Measurements from ENCODE around the gene P3R3URF.
"Not testable (repeated sequence)": the region's sequence is repeated elsewhere in the genome, so short reads cannot be mapped to it uniquely, and the experiment has no call there.

Gene P3R3URF

DNA sequence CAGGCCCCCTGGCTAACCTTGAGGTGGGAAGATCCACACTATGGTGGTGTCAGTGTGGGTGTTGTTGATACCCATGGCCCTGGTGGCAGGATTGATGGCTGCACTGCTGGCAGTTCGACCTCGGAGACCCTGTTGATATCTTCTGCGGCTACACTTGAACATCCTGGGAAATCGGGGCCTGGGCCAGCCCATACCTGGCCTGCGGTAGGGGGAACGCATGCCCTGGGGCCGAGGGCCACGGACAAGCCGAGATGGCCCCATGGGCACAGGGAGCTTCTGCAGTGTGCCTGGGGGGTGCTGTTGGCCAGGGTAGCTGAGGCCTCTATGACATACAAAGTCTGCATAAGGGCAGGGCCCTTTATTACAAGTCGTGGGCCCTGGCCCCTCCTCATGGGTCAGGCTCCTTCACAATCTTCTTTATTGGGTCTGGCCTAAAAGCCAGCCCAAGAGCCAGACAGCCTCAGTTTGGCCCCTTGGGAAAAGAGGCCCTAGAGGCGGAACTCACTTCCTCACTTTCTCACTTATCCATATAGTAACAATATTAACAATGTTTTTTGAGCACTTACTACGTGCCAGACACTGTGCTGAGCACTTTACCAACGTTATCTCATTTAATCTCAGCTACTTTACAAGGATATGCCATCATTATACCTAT lies at the start of gene P3R3URF:
P3R3URF (minus strand) TSS at position 278 of the 655 bp plus-strand sequence; CDS start at position 261, 17 bp downstream.
- TF ChIP-seq, protein P1, sequence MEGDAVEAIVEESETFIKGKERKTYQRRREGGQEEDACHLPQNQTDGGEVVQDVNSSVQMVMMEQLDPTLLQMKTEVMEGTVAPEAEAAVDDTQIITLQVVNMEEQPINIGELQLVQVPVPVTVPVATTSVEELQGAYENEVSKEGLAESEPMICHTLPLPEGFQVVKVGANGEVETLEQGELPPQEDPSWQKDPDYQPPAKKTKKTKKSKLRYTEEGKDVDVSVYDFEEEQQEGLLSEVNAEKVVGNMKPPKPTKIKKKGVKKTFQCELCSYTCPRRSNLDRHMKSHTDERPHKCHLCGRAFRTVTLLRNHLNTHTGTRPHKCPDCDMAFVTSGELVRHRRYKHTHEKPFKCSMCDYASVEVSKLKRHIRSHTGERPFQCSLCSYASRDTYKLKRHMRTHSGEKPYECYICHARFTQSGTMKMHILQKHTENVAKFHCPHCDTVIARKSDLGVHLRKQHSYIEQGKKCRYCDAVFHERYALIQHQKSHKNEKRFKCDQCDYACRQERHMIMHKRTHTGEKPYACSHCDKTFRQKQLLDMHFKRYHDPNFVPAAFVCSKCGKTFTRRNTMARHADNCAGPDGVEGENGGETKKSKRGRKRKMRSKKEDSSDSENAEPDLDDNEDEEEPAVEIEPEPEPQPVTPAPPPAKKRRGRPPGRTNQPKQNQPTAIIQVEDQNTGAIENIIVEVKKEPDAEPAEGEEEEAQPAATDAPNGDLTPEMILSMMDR (IDR thresholded peaks at IDR 0.05; ENCODE audit: low read depth, low read length) = no peak
- no peak for DNase-seq (ENCODE audit: low read depth in 2 of 2)
- H3K4me3 ChIP-seq (replicated peaks in 1 of 2; ENCODE audit: low read depth in 2 of 2, low read length in 2 of 2) = no peak within 1 kb of the TSS

DNA sequence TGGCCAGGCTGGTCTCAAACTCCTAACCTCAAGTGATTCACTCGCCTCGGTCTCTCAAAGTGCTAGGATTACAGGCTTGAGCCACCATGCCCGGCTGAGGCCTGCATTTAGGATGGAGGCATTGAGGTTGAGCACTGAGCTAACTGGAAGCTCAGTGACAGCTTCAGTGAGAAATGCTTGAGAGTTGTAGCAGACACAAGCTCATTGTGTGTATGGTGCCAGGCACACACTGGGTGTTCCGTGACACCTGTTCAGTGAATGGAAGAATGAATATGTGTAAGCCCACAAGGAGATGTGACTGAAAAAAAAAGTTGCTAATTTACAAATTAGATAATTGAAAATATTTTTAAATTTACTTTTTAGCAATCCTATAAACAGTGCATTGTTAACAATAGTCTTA lies 48.7 kb upstream of the P3R3URF start:
- DNase-seq (ENCODE audit: low read depth in 2 of 2) = no peak
- TF ChIP-seq, protein P1 (IDR thresholded peaks at IDR 0.05; ENCODE audit: low read depth, low read length) = no peak
- H3K4me3 ChIP-seq (replicated peaks in 1 of 2; ENCODE audit: low read depth in 2 of 2, low read length in 2 of 2) = no peak overlapping the region

DNA sequence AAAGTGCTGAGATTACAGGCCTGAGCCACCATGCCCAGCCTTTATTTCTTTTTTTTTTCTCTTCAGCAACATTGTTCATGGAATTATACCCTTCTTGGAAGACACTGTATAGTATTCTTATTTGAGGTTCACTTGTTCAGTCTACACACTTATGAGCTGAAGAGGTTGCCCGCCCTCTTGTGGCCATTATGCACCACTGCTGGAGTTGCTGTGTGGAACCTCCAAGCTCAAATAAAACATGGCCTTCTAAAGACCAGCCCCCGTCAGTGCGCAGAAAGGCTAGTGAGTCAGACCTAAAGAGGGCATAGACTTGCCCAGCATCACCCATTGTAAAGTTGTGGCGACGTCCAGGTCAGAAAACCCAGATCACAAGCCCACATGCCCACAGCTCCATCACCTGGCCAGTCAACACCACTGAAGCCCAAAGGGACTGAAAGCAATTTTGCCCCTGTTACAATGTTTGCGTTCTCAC lies 47.2 kb upstream of the P3R3URF start:
- DNase-seq (ENCODE audit: low read depth in 2 of 2) = peak; percentile 93 to 94
- TF ChIP-seq, protein P1 (IDR thresholded peaks at IDR 0.05; ENCODE audit: low read depth, low read length) = peak; percentile 88
- H3K4me3 ChIP-seq (replicated peaks in 1 of 2; ENCODE audit: low read depth in 2 of 2, low read length in 2 of 2) = no peak overlapping the region

- not testable (repeated sequence) for DNase-seq (ENCODE audit: low read depth in 2 of 2); H3K4me3 ChIP-seq (replicated peaks in 1 of 2; ENCODE audit: low read depth in 2 of 2, low read length in 2 of 2)
Measured at GRCh38 chr1:46223055-46223454, 46.8 kb upstream of the P3R3URF start.

DNA sequence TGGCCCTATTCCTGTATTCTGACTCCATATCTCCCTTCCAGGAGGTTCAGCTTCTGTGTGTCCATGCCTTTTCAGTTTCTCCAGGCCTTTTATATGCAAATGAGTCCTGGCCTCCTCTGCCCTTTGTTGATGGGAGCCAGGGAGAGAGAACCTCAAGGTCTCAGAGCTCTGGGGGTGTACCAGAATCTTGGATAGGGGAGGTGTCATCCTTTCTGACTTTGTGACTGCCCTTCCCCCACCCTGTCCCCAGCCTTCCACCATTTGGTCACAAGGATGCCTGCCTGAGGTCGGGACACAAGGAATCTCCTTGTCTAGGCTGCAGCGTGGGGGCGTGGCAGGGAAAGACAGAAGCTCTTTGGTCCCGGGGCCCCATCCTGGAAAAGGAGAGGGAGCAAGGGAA lies 45.5 kb upstream of the P3R3URF start:
- DNase-seq (ENCODE audit: low read depth in 2 of 2) = no peak
- TF ChIP-seq, protein P1 (IDR thresholded peaks at IDR 0.05; ENCODE audit: low read depth, low read length) = no peak
- H3K4me3 ChIP-seq (replicated peaks in 1 of 2; ENCODE audit: low read depth in 2 of 2, low read length in 2 of 2) = no peak overlapping the region

GRCh38 chr1:46220808-46221207 lies 44.5 kb upstream of the P3R3URF start:
- no peak for DNase-seq (ENCODE audit: low read depth in 2 of 2)
- TF ChIP-seq, protein P1 (IDR thresholded peaks at IDR 0.05; ENCODE audit: low read depth, low read length) = no peak
- H3K4me3 ChIP-seq (replicated peaks in 1 of 2; ENCODE audit: low read depth in 2 of 2, low read length in 2 of 2) = no peak overlapping the region

DNA sequence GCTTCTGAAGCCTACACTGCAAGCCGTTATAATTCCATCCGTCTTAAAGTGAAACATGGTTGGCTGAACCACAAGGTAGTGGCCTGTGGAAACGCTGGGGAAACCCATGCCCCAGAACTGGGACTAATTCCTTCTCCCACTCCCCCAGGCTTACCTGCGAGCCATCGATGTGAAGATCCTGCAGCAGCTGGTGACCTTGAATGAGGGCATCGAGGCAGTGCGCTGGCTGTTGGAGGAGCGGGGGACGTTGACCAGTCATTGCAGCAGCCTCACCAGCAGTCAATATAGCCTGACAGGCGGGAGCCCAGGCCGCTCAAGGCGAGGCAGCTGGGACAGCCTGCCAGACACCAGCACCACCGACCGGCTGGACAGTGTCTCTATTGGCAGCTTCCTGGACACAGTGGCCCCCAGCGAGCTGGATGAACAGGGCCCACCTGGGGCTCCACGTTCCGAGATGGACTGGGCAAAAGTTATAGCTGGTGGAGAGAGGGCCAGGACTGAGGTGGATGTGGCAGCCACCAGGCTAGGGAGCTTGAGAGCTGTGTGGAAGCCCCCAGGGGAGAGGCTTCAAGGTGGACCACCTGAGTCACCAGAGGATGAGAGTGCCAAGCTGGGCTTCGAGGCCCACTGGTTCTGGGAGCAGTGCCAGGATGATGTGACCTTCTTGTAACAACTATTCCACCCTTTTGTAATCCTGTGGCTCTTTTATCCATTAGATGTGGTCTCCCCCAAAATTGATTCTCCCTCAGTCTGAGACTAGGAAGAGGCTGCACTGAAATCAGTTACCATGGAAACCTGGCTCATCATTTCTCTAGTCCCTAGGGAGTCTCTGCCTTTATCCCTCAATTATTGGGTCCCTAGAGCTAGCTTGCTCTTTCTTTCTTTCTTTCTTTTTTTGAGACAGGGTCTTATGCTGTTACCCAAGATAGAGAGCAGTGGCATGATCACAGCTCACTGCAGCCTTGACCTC lies 43.5 kb upstream of the P3R3URF start:
- TF ChIP-seq, protein P1 (IDR thresholded peaks at IDR 0.05; ENCODE audit: low read depth, low read length) = no peak
- no peak overlapping the region for H3K4me3 ChIP-seq (replicated peaks in 1 of 2; ENCODE audit: low read depth in 2 of 2, low read length in 2 of 2)
- DNase-seq (ENCODE audit: low read depth in 2 of 2) = no peak
